ENCODE measurements around the gene MFRP. TPM values are rescaled to one million over a fixed set of nuclear protein-coding genes. Genes with fewer than 3 reads are reported as not detected.
"Not testable (repeated sequence)": the region's sequence is repeated elsewhere in the genome, so short reads cannot be mapped to it uniquely, and the experiment has no call there.

The MFRP gene
- total RNA-seq (not detected), polyA plus RNA-seq (ENCODE audit: insufficient read depth, low read depth, low replicate concordance) (not detected)
- long read RNA-seq, donor 1, result 0 reads
- long read RNA-seq, donor 2, result 0 reads

DNA sequence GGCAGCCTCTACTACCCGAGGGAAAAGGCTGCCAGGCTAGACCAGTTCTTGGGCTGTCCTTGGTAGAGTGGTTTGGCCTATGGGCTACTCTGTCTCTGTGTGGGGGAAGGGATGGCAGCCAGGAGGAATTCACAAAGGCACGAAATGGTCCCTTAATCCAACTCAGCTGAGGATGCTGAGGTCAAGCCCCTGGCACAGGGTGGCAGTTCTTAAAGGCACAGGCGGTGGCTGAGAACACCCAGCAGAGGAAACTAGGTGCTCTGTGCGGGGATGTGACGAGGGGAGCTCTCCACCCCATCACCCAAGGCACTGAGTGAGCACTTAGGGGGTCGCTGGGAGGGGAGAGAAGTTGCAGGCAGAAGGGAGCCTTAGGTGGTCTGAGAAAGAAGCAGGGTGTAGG is at the start of gene MFRP:
Gene MFRP (minus strand): TSS at position 101 of the 400 bp plus-strand sequence. CDS start 192 bp downstream, outside the sequence.
- no peak within 1 kb of the TSS for H3K4me3 ChIP-seq
- H3K9me3 ChIP-seq, result no peaks in the 10 kb centered on the region
- intact Hi-C loops (cut with DNase I; ENCODE audit: low total_unique reads), result no loop called here
- H3K27me3 ChIP-seq, result no peaks in the 10 kb centered on the region
- no peak for DNase-seq
- no peak for TF ChIP-seq POLR2A (IDR thresholded peaks at IDR 0.05)
- TF ChIP-seq, protein P1, sequence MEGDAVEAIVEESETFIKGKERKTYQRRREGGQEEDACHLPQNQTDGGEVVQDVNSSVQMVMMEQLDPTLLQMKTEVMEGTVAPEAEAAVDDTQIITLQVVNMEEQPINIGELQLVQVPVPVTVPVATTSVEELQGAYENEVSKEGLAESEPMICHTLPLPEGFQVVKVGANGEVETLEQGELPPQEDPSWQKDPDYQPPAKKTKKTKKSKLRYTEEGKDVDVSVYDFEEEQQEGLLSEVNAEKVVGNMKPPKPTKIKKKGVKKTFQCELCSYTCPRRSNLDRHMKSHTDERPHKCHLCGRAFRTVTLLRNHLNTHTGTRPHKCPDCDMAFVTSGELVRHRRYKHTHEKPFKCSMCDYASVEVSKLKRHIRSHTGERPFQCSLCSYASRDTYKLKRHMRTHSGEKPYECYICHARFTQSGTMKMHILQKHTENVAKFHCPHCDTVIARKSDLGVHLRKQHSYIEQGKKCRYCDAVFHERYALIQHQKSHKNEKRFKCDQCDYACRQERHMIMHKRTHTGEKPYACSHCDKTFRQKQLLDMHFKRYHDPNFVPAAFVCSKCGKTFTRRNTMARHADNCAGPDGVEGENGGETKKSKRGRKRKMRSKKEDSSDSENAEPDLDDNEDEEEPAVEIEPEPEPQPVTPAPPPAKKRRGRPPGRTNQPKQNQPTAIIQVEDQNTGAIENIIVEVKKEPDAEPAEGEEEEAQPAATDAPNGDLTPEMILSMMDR (IDR thresholded peaks at IDR 0.05), result no peak
- H3K4me1 ChIP-seq, result no peaks in the 10 kb centered on the region
- 58 to 62% methylated on average over 6 of the region's 6 CpGs for WGBS, 2 donors
- H3K36me3 ChIP-seq (ENCODE audit: low read depth, missing control alignments), result no peaks in the 10 kb centered on the region
- no peak within 1 kb of the TSS for H3K27ac ChIP-seq

GRCh38 chr11:119391275-119391674 is 44.8 kb upstream of the MFRP start:
- DNase-seq, result no peak
- TF ChIP-seq, protein P1 (IDR thresholded peaks at IDR 0.05), result no peak
- no peak for TF ChIP-seq POLR2A (IDR thresholded peaks at IDR 0.05)
- no peak overlapping the region for H3K27ac ChIP-seq

GRCh38 chr11:119389611-119390254 is 43.2 kb upstream of the MFRP start:
- no peak for DNase-seq
- intact Hi-C loops (cut with DNase I; ENCODE audit: low total_unique reads), result no loop called here
- Histone ChIP-seq H3K36me3 (ENCODE audit: low read depth, missing control alignments) (no peaks in the 10 kb centered on the region), H3K9me3 (no peaks in the 10 kb centered on the region), H3K4me3 (no peak overlapping the region), H3K27me3 (no peaks in the 10 kb centered on the region), H3K27ac (no peak overlapping the region), H3K4me1 (no peaks in the 10 kb centered on the region)
- TF ChIP-seq, protein P1 (IDR thresholded peaks at IDR 0.05), result no peak
- no peak for TF ChIP-seq POLR2A (IDR thresholded peaks at IDR 0.05)
- 78 to 80% methylated on average over 5 of the region's 5 CpGs for WGBS, 2 donors

More at GRCh38 chr11:119391275-119391674, 44.8 kb upstream of the MFRP start:
- Histone ChIP-seq H3K36me3 (ENCODE audit: low read depth, missing control alignments) (no peaks in the 10 kb centered on the region), H3K9me3 (no peaks in the 10 kb centered on the region), H3K27me3 (no peaks in the 10 kb centered on the region), H3K4me1 (no peaks in the 10 kb centered on the region), H3K4me3 (no peak overlapping the region)
- intact Hi-C loops (cut with DNase I; ENCODE audit: low total_unique reads), result no loop called here
- 88 to 92% methylated on average over 7 of the region's 7 CpGs for WGBS, 2 donors

DNA sequence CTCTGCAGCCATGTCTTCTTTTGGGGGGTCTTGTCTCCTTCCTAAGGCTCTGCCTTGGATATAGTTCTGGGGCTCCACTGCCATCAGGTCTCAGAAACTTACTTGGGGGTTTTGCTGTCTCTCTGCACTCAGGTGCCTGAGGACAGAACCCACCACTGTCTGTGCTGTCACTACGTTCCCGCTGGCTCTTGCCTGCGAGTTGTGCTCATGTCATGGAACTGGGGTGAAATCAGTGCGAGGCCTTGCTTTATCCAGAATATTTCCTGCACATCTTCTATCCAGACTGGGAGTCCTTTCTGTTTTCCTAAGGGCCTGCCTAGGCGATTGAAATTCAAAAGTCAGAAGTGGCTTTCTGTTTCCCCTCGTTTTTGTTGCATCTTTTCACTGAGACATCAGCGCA is 41.6 kb upstream of the MFRP start:
- TF ChIP-seq POLR2A (IDR thresholded peaks at IDR 0.05), result no peak
- TF ChIP-seq, protein P1 (IDR thresholded peaks at IDR 0.05), result no peak
- Histone ChIP-seq H3K27ac (no peak overlapping the region), H3K36me3 (ENCODE audit: low read depth, missing control alignments) (no peaks in the 10 kb centered on the region), H3K4me1 (no peaks in the 10 kb centered on the region), H3K27me3 (no peaks in the 10 kb centered on the region), H3K4me3 (no peak overlapping the region), H3K9me3 (no peaks in the 10 kb centered on the region)
- intact Hi-C loops (cut with DNase I; ENCODE audit: low total_unique reads), result no loop called here
- WGBS, 2 donors, result 88 to 92% methylated on average over 7 of the region's 7 CpGs
- DNase-seq, result no peak

GRCh38 chr11:119384332-119384731 is 37.8 kb upstream of the MFRP start:
- no peak for DNase-seq
- H3K36me3 ChIP-seq (ENCODE audit: low read depth, missing control alignments), result no peaks in the 10 kb centered on the region
- WGBS, 2 donors, result 79 to 81% methylated on average over 2 of the region's 2 CpGs
- no peaks in the 10 kb centered on the region for H3K9me3 ChIP-seq
- H3K4me1 ChIP-seq, result peaks cover 5% of the 10 kb centered on the region
- H3K27me3 ChIP-seq, result no peaks in the 10 kb centered on the region
- no peak overlapping the region for H3K4me3 ChIP-seq
- no peak overlapping the region for H3K27ac ChIP-seq
- intact Hi-C loops (cut with DNase I; ENCODE audit: low total_unique reads), result no loop called here
- no peak for TF ChIP-seq POLR2A (IDR thresholded peaks at IDR 0.05)
- TF ChIP-seq, protein P1 (IDR thresholded peaks at IDR 0.05), result no peak

DNA sequence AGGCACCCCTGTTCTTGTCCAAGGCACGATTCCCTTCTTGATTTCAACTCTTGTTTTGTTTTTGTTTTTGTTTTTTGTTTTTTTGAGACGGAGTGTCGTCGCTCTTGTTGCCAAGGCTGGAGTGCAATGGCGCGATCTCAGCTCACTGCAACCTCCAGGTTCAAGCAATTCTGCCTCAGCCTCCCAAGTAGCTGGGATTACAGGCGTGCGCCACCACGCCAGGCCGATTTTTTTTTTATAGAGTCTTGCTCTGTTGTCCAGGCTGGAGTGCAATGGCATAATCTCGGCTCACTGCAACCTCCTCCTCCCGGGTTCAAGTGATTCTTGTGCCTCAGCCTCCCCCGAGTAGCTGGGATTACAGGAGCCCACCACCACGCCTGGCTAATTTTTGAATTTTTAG is 36.0 kb upstream of the MFRP start:
- H3K4me1 ChIP-seq; DNase-seq; H3K4me3 ChIP-seq; H3K36me3 ChIP-seq (ENCODE audit: low read depth, missing control alignments); H3K27me3 ChIP-seq; intact Hi-C loops (cut with DNase I; ENCODE audit: low total_unique reads); H3K27ac ChIP-seq; H3K9me3 ChIP-seq: not testable (repeated sequence)
- 62 to 70% methylated on average over 14 of the region's 14 CpGs for WGBS, 2 donors

Measured in testis (tissue), 5 donors.